Adrenal gland (tissue), 12 donors: ENCODE measurements around the gene RAB6B. TPM values are rescaled to one million over a fixed set of nuclear protein-coding genes. Genes with fewer than 3 reads are reported as not detected.

Experiments used
- DNase-seq, 7 donors: peaks; one replicate each; pipeline ENCODE4 v3.0.0-alpha.2; 2019 to 2020
- H3K27ac ChIP-seq, 5 donors: fragments of 200-600 bp; sonication (generic) in 4 of 5; 1 replicate in 3 of 5; 2 replicates in 2 of 5; pipeline versions ENCODE4 v1.5.1 to v1.8.0; 2016 to 2020; ENCODE audit warnings: mild to moderate bottlenecking in 1 of 5
- H3K27me3 ChIP-seq: fragments of 200-600 bp; 2 replicates; pipeline ENCODE4 v1.8.0; 2021
- H3K36me3 ChIP-seq, 2 donors: fragments of 200-600 bp; replicated peaks in 1 of 2; 1 replicate in 1 of 2; 2 replicates in 1 of 2; pipeline versions ENCODE4 v1.5.1 to v1.8.0; 2018 to 2022
- H3K4me1 ChIP-seq, 2 donors: fragments of 200-600 bp; replicated peaks in 1 of 2; 1 replicate in 1 of 2; 2 replicates in 1 of 2; pipeline versions ENCODE4 v1.5.1 to v1.8.0; 2018 to 2021
- H3K4me3 ChIP-seq, 4 donors: fragments of 200-600 bp; sonication (generic) in 3 of 4; one replicate each; pipeline ENCODE4 v1.5.1; 2016 to 2018
- H3K9me3 ChIP-seq, 3 donors: fragments of 200-600 bp; sonication (generic) in 1 of 3; replicated peaks in 1 of 3; 1 replicate in 2 of 3; 2 replicates in 1 of 3; pipeline versions ENCODE4 v1.5.1 to v1.8.0; 2016 to 2021
- CTCF ChIP-seq, 6 experiments: fragments of 450-650 bp in 4 of 6; fragments of 200-600 bp in 2 of 6; sonication (generic) in 1 of 6; IDR thresholded peaks; 1 replicate in 5 of 6; 2 replicates in 1 of 6; pipeline versions ENCODE4 v1.5.1 to v1.8.0; 2016 to 2021; ENCODE audit warnings: antibody characterized with exemption in 6 of 6, mild to moderate bottlenecking in 2 of 6, moderate library complexity in 1 of 6
- POLR2A ChIP-seq, 2 donors: fragments of 450-650 bp; IDR thresholded peaks; one replicate each; pipeline ENCODE4 v1.6.1; 2017; ENCODE audit warnings: antibody characterized with exemption in 2 of 2, mild to moderate bottlenecking in 2 of 2, moderate library complexity in 1 of 2
- WGBS, 4 donors: extraction: QIAGEN DNeasy Blood & Tissue Kit in 2 of 4; methylation state at CpG; one replicate each; pipeline versions ENCODE4 v1.1.5 to v1.1.7; 2013 to 2017; 5-methylcytosine and 5-hydroxymethylcytosine counted together
- intact Hi-C, 2 donors: fragments of 100-400 bp; cut with DNase I; formaldehyde crosslinking; loops; one replicate each; pipeline versions ENCODE4 v1.14.1 to v1.15.0; 2022 to 2023
- polyA plus RNA-seq, 3 donors: library from polyadenylated mRNA; stranded (reverse); fragments of 200-250 nt in 2 of 3; fragments of 350-450 nt in 1 of 3; fragmentation: Illumina TruSeq in 1 of 3; extraction: RNeasy Lipid Tissue Mini Kit (QIAGEN cat#74804) in 1 of 3; gene quantifications; one replicate each; pipeline ENCODE4 v1.2.3, GENCODE V29; 2013 to 2014
- total RNA-seq, 9 donors: library from RNA; depleted of rRNA in 4 of 9; stranded (reverse); fragments of >200 nt in 4 of 9; fragments of 120-200 nt in 1 of 9; fragmentation: NEBNext Ultra II Directional in 1 of 9; extraction: Animal tissue kit (Norgen Biotek cat#: 25700) in 1 of 9; gene quantifications; one replicate each; pipeline versions ENCODE4 v1.1.0 to v1.2.4, GENCODE V29; 2013 to 2023
- donor health status: healthy with polysubstance abuse.
- donor health status: Bipolar disorder and iron deficiency.
- donor health status: DM: yes; HTN: yes; CAD: no.
- donor health status: DM: no; HTN: no; CAD: no.
- donor health status: DM: no; HTN: no; CAD: no.
- donor health status: DM: yes; HTN: yes; CAD: no.

RAB6B gene
- total and polyA plus RNA-seq, 12 donors = 1.4 to 14.5 (median 4.3) TPM

GRCh38 chr3:133886031-133886722 lies 9.5 kb downstream of the RAB6B start:
- no peaks in the 10 kb centered on the region for H3K27me3 ChIP-seq
- 83 to 90% (median 85%) methylated on average over 5 to 7 of the region's 7 CpGs for WGBS, 4 donors
- no peak overlapping the region for H3K27ac ChIP-seq
- intact Hi-C loops = no loop called here
- H3K9me3 ChIP-seq = no peaks in the 10 kb centered on the region
- DNase-seq = no peak
- no peak overlapping the region for H3K4me3 ChIP-seq
- H3K4me1 ChIP-seq = no peaks in the 10 kb centered on the region
- TF ChIP-seq POLR2A (IDR thresholded peaks at IDR 0.05) = no peak
- H3K36me3 ChIP-seq = no peaks in the 10 kb centered on the region

GRCh38 chr3:133884887-133885711 lies 10.6 kb downstream of the RAB6B start:
- no peak for DNase-seq
- H3K36me3 ChIP-seq = no peaks in the 10 kb centered on the region
- intact Hi-C loops = no loop called here

GRCh38 chr3:133884054-133884886 lies 11.4 kb downstream of the RAB6B start:
- Histone ChIP-seq H3K27me3 (no peaks in the 10 kb centered on the region), H3K9me3 (no peaks in the 10 kb centered on the region), H3K4me1 (no peaks in the 10 kb centered on the region), H3K4me3 (no peak overlapping the region), H3K36me3 (no peaks in the 10 kb centered on the region), H3K27ac (no peak overlapping the region)
- DNase-seq = peak in 2 of 7 donors; percentile 5 to 27
- no peak for TF ChIP-seq CTCF (IDR thresholded peaks at IDR 0.05)
- no peak for TF ChIP-seq POLR2A (IDR thresholded peaks at IDR 0.05)
- WGBS, 4 donors = 58 to 83% (median 78%) methylated on average over 6 of the region's 6 CpGs
- intact Hi-C loops = no loop called here

More at GRCh38 chr3:133884887-133885711, 10.6 kb downstream of the RAB6B start:
- Histone ChIP-seq H3K4me3 (no peak overlapping the region), H3K9me3 (no peaks in the 10 kb centered on the region), H3K27me3 (no peaks in the 10 kb centered on the region), H3K27ac (no peak overlapping the region), H3K4me1 (no peaks in the 10 kb centered on the region)
- WGBS, 4 donors = 78 to 92% (median 87%) methylated on average over 9 to 11 of the region's 11 CpGs
- TF ChIP-seq CTCF (IDR thresholded peaks at IDR 0.05) (no peak), POLR2A (IDR thresholded peaks at IDR 0.05) (no peak)

- DNase-seq = peak in 2 of 7 donors; percentile 1 to 17
- no peak overlapping the region for H3K27ac ChIP-seq
- H3K27me3 ChIP-seq = no peaks in the 10 kb centered on the region
- H3K36me3 ChIP-seq = no peaks in the 10 kb centered on the region
- H3K9me3 ChIP-seq = peaks cover 0 to 4% (median 0%) of the 10 kb centered on the region in 3 donors
- TF ChIP-seq POLR2A (IDR thresholded peaks at IDR 0.05) (no peak), CTCF (IDR thresholded peaks at IDR 0.05) (no peak)
- intact Hi-C loops = no loop called here
- no peak overlapping the region for H3K4me3 ChIP-seq
- no peaks in the 10 kb centered on the region for H3K4me1 ChIP-seq
These were observed 12.0 kb downstream of the RAB6B start for GRCh38 chr3:133883641-133884040.
